GM13976 (cell line): Measurements from ENCODE around the gene YARS1.

Experiments used
- DNase-seq: peaks from one replicate; pipeline ENCODE4 v3.0.0; 2012; ENCODE audit warnings: low spot score
- in situ Hi-C: fragments of 300-500 bp; cut with MboI; formaldehyde crosslinking; loops from one replicate; pipeline ENCODE4 v1.12.0; 2022; ENCODE audit warnings: low sequenced_read_pairs, mixed read lengths, inconsistent platforms; ENCODE audit not compliant: unreplicated experiment
- TF ChIP-seq, protein P1 (sequence below): IDR thresholded peaks from 2 replicates; pipeline ENCODE4 v1.5.1; 2012; ENCODE audit warnings: borderline replicate concordance, mild to moderate bottlenecking; ENCODE audit not compliant: insufficient read depth; ENCODE audit errors: extremely low read depth, missing control alignments, control extremely low read depth

YARS1 gene

DNA sequence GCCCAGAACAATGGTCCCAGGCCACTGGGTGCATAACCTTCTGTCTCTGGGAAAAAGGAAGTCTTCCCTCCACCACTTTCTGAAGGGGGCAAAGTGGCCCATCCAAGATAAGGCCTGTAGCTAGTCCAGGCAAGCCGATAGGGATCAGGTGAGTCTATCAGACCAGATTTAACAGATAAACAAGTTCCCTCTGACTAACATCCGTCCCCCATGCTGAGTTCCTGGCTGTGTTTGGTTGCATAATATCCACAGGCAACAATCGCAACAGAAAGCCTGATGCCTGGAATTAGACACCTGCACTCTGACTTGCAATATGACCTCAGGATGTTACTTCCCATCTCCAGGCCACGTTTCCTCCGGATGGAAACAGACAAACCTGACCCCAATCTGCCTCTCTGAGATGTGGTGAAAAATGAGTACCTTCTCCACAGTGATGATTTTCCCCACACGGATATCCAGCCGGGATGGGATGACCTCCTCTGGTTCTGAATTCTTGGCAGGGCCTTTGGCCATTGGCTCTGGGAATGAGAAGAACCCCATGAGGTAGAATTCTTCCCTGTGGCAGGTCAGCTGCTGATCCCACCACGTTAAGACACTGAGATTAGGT is 36.4 kb downstream of the YARS1 start:
- in situ Hi-C loops, result no loop called here
- TF ChIP-seq, protein P1, sequence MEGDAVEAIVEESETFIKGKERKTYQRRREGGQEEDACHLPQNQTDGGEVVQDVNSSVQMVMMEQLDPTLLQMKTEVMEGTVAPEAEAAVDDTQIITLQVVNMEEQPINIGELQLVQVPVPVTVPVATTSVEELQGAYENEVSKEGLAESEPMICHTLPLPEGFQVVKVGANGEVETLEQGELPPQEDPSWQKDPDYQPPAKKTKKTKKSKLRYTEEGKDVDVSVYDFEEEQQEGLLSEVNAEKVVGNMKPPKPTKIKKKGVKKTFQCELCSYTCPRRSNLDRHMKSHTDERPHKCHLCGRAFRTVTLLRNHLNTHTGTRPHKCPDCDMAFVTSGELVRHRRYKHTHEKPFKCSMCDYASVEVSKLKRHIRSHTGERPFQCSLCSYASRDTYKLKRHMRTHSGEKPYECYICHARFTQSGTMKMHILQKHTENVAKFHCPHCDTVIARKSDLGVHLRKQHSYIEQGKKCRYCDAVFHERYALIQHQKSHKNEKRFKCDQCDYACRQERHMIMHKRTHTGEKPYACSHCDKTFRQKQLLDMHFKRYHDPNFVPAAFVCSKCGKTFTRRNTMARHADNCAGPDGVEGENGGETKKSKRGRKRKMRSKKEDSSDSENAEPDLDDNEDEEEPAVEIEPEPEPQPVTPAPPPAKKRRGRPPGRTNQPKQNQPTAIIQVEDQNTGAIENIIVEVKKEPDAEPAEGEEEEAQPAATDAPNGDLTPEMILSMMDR, result no peak
- DNase-seq, result no peak

- TF ChIP-seq, protein P1, result no peak
- in situ Hi-C loops, result no loop called here
- no peak for DNase-seq
Observed at GRCh38 chr1:32780005-32780404, 37.2 kb downstream of the YARS1 start.

GRCh38 chr1:32779242-32779641 is 37.9 kb downstream of the YARS1 start:
- in situ Hi-C loops, result no loop called here
- TF ChIP-seq, protein P1, result no peak
- DNase-seq, result no peak

- TF ChIP-seq, protein P1, result no peak
- in situ Hi-C loops, result no loop called here
- no peak for DNase-seq
Observed at GRCh38 chr1:32775640-32776337, 41.4 kb downstream of the YARS1 start.

GRCh38 chr1:32774950-32775634 is 42.1 kb downstream of the YARS1 start:
- no peak for DNase-seq
- in situ Hi-C loops, result no loop called here
- TF ChIP-seq, protein P1, result no peak

DNA sequence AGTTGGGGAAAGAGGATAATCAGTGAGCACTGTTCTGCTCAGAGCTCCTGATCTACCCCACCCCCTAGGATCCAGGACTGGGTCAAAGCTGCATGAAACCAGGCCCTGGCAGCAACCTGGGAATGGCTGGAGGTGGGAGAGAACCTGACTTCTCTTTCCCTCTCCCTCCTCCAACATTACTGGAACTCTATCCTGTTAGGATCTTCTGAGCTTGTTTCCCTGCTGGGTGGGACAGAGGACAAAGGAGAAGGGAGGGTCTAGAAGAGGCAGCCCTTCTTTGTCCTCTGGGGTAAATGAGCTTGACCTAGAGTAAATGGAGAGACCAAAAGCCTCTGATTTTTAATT is 42.7 kb downstream of the YARS1 start:
- in situ Hi-C loops, result no loop called here
- no peak for DNase-seq
- TF ChIP-seq, protein P1, result no peak
